GDM1 (cell line): ENCODE data around the gene LMBR1L.

ENCODE experiments used
- DNase-seq: peaks from one replicate; lab custom pipeline; 2025; lab: John Stamatoyannopoulos, UW

Gene LMBR1L

GRCh38 chr12:49121047-49121696 lies 10.5 kb upstream of the LMBR1L start:
- no peak for DNase-seq

- DNase-seq: no peak
Observed at GRCh38 chr12:49111206-49111605, 559 bp upstream of the LMBR1L start.

GRCh38 chr12:49109641-49110463 lies 795 bp downstream of the LMBR1L start:
- DNase-seq: no peak

- no peak for DNase-seq
Observed at GRCh38 chr12:49108958-49109404, 1.7 kb downstream of the LMBR1L start.

- no peak for DNase-seq
Observed at GRCh38 chr12:49105504-49106084, 5.1 kb downstream of the LMBR1L start.

- DNase-seq: no peak
Observed at GRCh38 chr12:49104822-49105221, 5.8 kb downstream of the LMBR1L start.

GRCh38 chr12:49100380-49100779 lies 10.3 kb downstream of the LMBR1L start:
- DNase-seq: no peak

GRCh38 chr12:49098703-49099102 lies 11.9 kb downstream of the LMBR1L start:
- DNase-seq: no peak

GRCh38 chr12:49098035-49098451 lies 12.6 kb downstream of the LMBR1L start:
- DNase-seq: peak; percentile 56

- DNase-seq: no peak
Observed at GRCh38 chr12:49097381-49097780, 13.3 kb downstream of the LMBR1L start.

- DNase-seq: no peak
Observed at GRCh38 chr12:49094975-49095365, 15.7 kb downstream of the LMBR1L start.

GRCh38 chr12:49094160-49094974 lies 16.3 kb downstream of the LMBR1L start, which contains the start of gene DHH:
Gene DHH (minus strand): TSS chr12:49094801. CDS start chr12:49094512, 289 bp downstream.
- no peak for DNase-seq

- DNase-seq: no peak
Observed at GRCh38 chr12:49093792-49094159, 16.9 kb downstream of the LMBR1L start.

GRCh38 chr12:49092816-49093406 lies 17.7 kb downstream of the LMBR1L start:
- no peak for DNase-seq

- no peak for DNase-seq
Observed at GRCh38 chr12:49092086-49092815, 18.4 kb downstream of the LMBR1L start.

- no peak for DNase-seq
Observed at GRCh38 chr12:49091836-49092085, 18.9 kb downstream of the LMBR1L start.

GRCh38 chr12:49091056-49091835 lies 19.4 kb downstream of the LMBR1L start:
- DNase-seq: no peak

GRCh38 chr12:49089821-49090773 lies 20.6 kb downstream of the LMBR1L start:
- DNase-seq: no peak

- no peak for DNase-seq
Observed at GRCh38 chr12:49088932-49089330, 21.7 kb downstream of the LMBR1L start.
